ENCODE data around the gene SOCS6. TPM values are rescaled to one million over a fixed set of nuclear protein-coding genes. Genes with fewer than 3 reads are reported as not detected.
"Not testable (repeated sequence)": the region's sequence is repeated elsewhere in the genome, so short reads cannot be mapped to it uniquely, and the experiment has no call there.

The SOCS6 gene
- 36.3 and 39.0 TPM in 2 replicates for total RNA-seq
- long read RNA-seq, full-length matches to known transcripts: 104 of 130 reads
- long read RNA-seq, partial matches to known transcripts: 19 of 130 reads
- long read RNA-seq, other reads (novel, unspliced or antisense): 7 of 130 reads

DNA sequence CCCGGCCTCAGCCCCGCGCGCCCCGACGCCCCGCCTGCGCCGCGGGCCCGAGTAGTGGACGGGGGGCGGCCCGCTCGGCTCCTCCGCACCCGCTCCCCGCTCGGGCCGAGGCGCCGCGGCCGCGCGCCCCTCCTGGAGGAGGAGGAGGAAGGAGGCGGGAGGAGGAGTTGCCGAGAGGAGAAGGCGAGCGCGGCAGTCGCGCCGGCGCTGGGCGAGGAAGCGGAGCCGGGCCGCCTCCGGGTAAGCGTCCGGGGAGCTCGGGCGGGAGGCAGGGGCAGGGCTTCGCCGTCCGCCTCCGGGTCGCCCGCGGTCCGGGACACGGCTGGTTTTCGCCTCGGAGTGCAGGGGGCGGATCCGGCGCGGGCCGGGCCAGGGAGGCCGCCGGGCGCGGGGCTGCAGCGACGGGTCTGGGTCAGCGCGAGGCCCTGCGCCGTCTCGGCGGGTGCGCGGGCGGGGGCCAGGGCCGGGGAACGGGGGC lies at the start of gene SOCS6:
Gene SOCS6 (plus strand): TSS at position 195 of the 478 bp plus-strand sequence. CDS start 35,624 bp downstream, outside the sequence.
- TF ChIP-seq, protein P1, sequence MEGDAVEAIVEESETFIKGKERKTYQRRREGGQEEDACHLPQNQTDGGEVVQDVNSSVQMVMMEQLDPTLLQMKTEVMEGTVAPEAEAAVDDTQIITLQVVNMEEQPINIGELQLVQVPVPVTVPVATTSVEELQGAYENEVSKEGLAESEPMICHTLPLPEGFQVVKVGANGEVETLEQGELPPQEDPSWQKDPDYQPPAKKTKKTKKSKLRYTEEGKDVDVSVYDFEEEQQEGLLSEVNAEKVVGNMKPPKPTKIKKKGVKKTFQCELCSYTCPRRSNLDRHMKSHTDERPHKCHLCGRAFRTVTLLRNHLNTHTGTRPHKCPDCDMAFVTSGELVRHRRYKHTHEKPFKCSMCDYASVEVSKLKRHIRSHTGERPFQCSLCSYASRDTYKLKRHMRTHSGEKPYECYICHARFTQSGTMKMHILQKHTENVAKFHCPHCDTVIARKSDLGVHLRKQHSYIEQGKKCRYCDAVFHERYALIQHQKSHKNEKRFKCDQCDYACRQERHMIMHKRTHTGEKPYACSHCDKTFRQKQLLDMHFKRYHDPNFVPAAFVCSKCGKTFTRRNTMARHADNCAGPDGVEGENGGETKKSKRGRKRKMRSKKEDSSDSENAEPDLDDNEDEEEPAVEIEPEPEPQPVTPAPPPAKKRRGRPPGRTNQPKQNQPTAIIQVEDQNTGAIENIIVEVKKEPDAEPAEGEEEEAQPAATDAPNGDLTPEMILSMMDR (IDR thresholded peaks at IDR 0.05; ENCODE audit: unreplicated experiment): no peak
- Mint-ChIP-seq H3K4me3 (ENCODE audit: low read depth) (peak within 1 kb of the TSS; percentile 95), H3K9me3 (ENCODE audit: low read depth) (no peaks in the 10 kb centered on the region), H3K27me3 (no peaks in the 10 kb centered on the region), H3K27ac (peak within 1 kb of the TSS; percentile 99), H3K4me1 (ENCODE audit: low read depth) (peaks cover 32% of the 10 kb centered on the region), H3K36me3 (ENCODE audit: insufficient read depth) (peaks cover 1% of the 10 kb centered on the region)
- peak; percentile 60 for DNase-seq (ENCODE audit: low spot score, unreplicated experiment)

GRCh38 chr18:70243131-70243929 lies 45.5 kb upstream of the SOCS6 start:
- H3K27me3 Mint-ChIP-seq: no peaks in the 10 kb centered on the region
- peak overlapping the region; percentile 96 for H3K27ac Mint-ChIP-seq
- DNase-seq (ENCODE audit: low spot score, unreplicated experiment): no peak
- H3K4me1 Mint-ChIP-seq (ENCODE audit: low read depth): peaks cover 17% of the 10 kb centered on the region
- H3K9me3 Mint-ChIP-seq (ENCODE audit: low read depth): peaks cover 23% of the 10 kb centered on the region
- TF ChIP-seq, protein P1 (IDR thresholded peaks at IDR 0.05; ENCODE audit: unreplicated experiment): no peak
- H3K36me3 Mint-ChIP-seq (ENCODE audit: insufficient read depth): peaks cover 3% of the 10 kb centered on the region
- peak overlapping the region; percentile 50 for H3K4me3 Mint-ChIP-seq (ENCODE audit: low read depth)

DNA sequence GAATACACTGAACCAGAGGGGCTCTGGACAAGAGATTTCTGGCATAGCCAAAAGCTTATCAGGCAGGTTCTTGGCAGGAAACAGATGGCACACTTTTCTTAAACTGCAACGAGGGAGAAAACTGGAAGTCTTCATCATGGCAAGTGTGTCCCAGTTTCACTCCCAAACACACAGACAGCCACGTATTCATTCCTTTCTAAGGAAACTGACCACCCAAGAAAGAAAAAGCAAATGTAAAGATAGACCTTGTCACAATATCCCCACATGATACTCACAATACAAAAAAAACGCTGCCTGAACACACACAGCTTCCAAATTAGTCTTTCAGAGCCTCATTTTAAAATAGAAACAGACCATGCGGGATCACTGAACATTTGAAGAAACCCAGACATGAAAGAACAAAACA lies 42.8 kb upstream of the SOCS6 start:
- Mint-ChIP-seq H3K4me1 (ENCODE audit: low read depth) (peaks cover 16% of the 10 kb centered on the region), H3K27ac (peak overlapping the region; percentile 87), H3K27me3 (no peaks in the 10 kb centered on the region), H3K4me3 (ENCODE audit: low read depth) (no peak overlapping the region), H3K36me3 (ENCODE audit: insufficient read depth) (peaks cover 1% of the 10 kb centered on the region), H3K9me3 (ENCODE audit: low read depth) (peaks cover 5% of the 10 kb centered on the region)
- TF ChIP-seq, protein P1 (IDR thresholded peaks at IDR 0.05; ENCODE audit: unreplicated experiment): no peak
- no peak for DNase-seq (ENCODE audit: low spot score, unreplicated experiment)

DNA sequence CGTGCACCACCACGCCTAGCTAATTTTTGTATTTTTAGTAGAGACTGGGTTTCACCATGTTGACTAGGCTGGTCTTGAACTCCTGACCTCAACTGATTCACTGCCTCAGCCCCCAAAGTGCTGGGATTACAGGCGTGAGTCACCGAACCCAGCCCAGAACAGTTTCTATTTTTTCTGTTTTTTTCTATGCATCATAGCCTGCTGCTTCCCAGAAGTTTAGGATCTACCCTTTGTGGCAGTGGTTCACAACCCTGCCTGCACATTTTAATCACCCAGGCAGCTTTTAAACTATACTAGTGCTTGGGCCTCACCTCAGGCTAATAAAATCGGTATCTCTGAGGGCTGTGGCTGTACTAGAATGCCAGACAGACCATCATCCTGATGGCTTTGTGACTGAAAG lies 39.7 kb upstream of the SOCS6 start:
- H3K9me3 Mint-ChIP-seq (ENCODE audit: low read depth): no peaks in the 10 kb centered on the region
- TF ChIP-seq, protein P1 (IDR thresholded peaks at IDR 0.05; ENCODE audit: unreplicated experiment): no peak
- H3K27ac Mint-ChIP-seq: no peak overlapping the region
- H3K27me3 Mint-ChIP-seq: no peaks in the 10 kb centered on the region
- no peak overlapping the region for H3K4me3 Mint-ChIP-seq (ENCODE audit: low read depth)
- H3K36me3 Mint-ChIP-seq (ENCODE audit: insufficient read depth): no peaks in the 10 kb centered on the region
- peaks cover 6% of the 10 kb centered on the region for H3K4me1 Mint-ChIP-seq (ENCODE audit: low read depth)
- DNase-seq (ENCODE audit: low spot score, unreplicated experiment): no peak

- not testable (repeated sequence) for H3K4me3 Mint-ChIP-seq (ENCODE audit: low read depth); H3K9me3 Mint-ChIP-seq (ENCODE audit: low read depth); H3K36me3 Mint-ChIP-seq (ENCODE audit: insufficient read depth); DNase-seq (ENCODE audit: low spot score, unreplicated experiment); H3K4me1 Mint-ChIP-seq (ENCODE audit: low read depth); H3K27me3 Mint-ChIP-seq; H3K27ac Mint-ChIP-seq
Measured at GRCh38 chr18:70249861-70250260, 39.0 kb upstream of the SOCS6 start.
